AML-193 (cell line): ENCODE measurements around the gene STRIP1.

Experiments used
- DNase-seq, 2 experiments: peaks; one replicate each; lab custom pipeline; 2025; lab: John Stamatoyannopoulos, UW

Gene STRIP1

DNA sequence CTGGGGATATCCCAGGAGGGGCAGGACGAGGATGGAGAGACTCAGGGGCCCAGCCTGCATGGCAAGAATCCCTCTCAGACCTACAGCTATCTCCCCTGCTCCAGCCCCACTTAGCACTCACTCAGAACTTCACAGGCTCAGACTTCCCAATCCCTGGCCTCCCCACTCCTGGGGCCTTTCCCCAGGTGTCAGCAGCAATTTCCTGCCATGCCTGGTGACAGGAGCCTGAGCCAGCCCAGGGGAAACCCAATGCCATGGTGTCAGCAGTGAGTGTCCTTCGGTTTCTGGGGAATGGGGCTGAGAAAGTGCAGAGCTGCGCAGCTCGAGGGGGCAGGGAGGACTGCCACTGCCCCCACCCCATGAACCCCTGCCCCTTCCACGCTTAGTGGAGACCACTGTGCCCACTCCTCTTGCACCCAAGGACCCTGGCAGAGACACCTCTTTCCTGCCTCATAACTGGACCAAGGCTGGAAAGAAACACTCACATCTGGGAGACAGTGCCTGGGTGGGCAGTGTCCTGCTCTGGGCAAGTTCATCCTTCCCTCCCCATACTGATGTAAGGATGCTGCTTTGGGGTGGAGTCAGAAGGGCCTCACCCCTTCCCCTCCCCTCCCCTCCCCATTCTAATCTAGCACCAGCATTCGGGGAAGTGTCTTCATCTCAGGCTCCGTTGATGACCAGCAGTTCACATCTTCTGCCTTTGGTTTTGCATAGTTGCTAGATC, 60.7 kb downstream of the STRIP1 start:
- DNase-seq, result no peak

- DNase-seq, result no peak
Observed at GRCh38 chr1:110097507-110098221, 63.2 kb downstream of the STRIP1 start.

- no peak for DNase-seq
Observed at GRCh38 chr1:110098222-110099026, 64.0 kb downstream of the STRIP1 start.

GRCh38 chr1:110100335-110100734, 65.9 kb downstream of the STRIP1 start:
- DNase-seq, result no peak

GRCh38 chr1:110102081-110102480, 67.7 kb downstream of the STRIP1 start:
- DNase-seq, result peak; percentile 14 to 49
